ENCODE measurements around the gene SYT5.

DNA sequence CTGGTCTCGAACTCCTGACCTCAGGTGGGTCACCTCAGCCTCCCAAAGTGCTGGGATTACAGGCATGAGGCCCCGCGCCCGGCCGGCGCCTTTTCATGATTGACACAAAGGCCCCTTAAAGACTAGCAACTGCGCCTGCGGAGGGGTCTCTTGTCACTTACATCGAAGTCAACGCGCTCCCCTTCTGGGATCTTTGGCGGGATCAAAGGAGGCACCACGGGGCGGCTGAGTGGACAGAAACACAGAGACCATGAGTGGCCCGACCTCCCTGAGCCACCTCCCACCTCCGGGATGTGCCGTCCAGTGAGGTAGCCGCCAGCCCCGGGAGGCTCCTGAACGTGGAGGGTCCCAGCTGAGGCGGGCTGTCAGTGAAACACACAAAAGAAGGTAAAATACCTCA, 38.4 kb downstream of the SYT5 start:
- TF ChIP-seq, protein P1, sequence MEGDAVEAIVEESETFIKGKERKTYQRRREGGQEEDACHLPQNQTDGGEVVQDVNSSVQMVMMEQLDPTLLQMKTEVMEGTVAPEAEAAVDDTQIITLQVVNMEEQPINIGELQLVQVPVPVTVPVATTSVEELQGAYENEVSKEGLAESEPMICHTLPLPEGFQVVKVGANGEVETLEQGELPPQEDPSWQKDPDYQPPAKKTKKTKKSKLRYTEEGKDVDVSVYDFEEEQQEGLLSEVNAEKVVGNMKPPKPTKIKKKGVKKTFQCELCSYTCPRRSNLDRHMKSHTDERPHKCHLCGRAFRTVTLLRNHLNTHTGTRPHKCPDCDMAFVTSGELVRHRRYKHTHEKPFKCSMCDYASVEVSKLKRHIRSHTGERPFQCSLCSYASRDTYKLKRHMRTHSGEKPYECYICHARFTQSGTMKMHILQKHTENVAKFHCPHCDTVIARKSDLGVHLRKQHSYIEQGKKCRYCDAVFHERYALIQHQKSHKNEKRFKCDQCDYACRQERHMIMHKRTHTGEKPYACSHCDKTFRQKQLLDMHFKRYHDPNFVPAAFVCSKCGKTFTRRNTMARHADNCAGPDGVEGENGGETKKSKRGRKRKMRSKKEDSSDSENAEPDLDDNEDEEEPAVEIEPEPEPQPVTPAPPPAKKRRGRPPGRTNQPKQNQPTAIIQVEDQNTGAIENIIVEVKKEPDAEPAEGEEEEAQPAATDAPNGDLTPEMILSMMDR (optimal IDR thresholded peaks at IDR 0.05 in 1 of 3, IDR thresholded peaks at IDR 0.05 in 1 of 3, conservative IDR thresholded peaks at IDR 0.05 in 1 of 3; ENCODE audit: extremely low read depth in 1 of 3, insufficient read depth in 2 of 3, low read length in 3 of 3) = no peak
- no peak for TF ChIP-seq EZH2 (IDR thresholded peaks at IDR 0.05; ENCODE audit: low read length)

Measured in keratinocyte (primary cell).